Activated gamma-delta T cell (primary cell): ENCODE measurements around the gene ZNF292.
A peak's percentile ranks its signal among the peaks of the same experiment; 100 is the strongest.
"Not testable (repeated sequence)": the region's sequence is repeated elsewhere in the genome, so short reads cannot be mapped to it uniquely, and the experiment has no call there.

Experiments
- DNase-seq: peaks from one replicate; lab custom pipeline; 2025; lab: John Stamatoyannopoulos, UW
- total RNA-seq, 2 donors: gene quantifications; one replicate each; lab custom pipeline; 2026; lab: John Stamatoyannopoulos, UW

Gene ZNF292
- 182 to 216 reads per million in 2 donors for total RNA-seq

DNA sequence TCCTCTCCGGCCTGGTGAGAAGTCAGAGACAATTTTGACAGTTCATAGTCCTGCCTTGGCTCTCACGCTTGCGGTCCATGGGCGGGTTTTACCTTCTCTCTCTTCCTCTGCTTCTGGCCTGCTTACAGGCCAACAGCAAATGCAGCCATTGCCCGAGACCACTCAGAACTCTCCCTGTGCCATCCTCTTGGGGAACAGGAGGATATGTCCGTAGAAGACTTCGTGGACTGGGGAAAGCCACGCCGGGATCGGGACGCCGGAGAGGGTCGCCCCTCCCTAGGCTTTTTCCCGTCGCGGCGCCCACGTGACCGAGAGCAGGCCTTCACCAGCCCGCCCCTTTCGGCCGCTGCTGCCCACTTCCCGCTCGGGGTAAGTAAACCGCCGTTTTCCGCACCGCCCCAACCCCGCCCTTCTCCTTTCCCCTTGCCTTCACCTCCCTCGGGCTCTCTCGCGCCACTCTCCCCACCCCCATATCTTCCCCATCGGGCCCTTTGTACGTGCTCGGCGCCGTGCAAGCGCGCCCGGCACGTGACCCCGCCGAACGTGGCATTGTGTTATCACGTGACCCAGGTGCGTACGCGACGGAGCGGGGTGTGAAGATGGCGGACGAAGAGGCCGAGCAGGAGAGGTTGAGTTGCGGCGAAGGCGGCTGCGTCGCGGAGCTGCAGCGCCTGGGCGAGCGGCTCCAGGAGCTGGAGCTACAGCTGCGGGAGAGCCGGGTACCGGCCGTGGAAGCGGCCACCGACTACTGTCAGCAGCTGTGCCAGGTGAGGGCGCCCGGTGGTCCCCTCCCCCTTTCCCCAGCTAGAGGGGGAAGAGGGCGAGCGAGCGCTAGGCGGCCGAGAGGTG lies at the start of gene ZNF292:
Gene ZNF292, plus strand, starts transcription at position 573 of the 849 bp plus-strand sequence. Its CDS starts 27 bp downstream, at position 600.
- peak; percentile 86 for DNase-seq

DNA sequence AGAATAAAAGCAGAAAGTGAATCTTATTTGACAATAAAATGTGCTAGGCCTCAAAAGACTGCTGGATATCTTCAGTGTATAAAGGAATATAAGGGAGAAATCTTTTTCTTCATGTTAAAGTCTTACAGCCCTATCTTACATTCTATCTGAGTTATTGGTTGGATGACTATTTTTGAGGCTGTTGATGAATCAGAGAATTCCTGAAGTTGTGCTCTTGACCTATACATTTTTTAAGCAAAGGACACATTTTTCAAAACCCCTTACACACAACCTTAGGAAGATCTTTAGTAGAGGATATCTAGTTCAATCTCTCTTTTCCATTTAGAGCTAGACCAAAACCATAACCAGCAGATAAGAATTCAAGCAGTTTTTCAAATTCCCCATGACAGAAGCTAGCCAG lies 49.5 kb upstream of the ZNF292 start:
- no peak for DNase-seq

GRCh38 chr6:87110636-87111035 lies 44.7 kb upstream of the ZNF292 start:
- DNase-seq, result no peak

DNA sequence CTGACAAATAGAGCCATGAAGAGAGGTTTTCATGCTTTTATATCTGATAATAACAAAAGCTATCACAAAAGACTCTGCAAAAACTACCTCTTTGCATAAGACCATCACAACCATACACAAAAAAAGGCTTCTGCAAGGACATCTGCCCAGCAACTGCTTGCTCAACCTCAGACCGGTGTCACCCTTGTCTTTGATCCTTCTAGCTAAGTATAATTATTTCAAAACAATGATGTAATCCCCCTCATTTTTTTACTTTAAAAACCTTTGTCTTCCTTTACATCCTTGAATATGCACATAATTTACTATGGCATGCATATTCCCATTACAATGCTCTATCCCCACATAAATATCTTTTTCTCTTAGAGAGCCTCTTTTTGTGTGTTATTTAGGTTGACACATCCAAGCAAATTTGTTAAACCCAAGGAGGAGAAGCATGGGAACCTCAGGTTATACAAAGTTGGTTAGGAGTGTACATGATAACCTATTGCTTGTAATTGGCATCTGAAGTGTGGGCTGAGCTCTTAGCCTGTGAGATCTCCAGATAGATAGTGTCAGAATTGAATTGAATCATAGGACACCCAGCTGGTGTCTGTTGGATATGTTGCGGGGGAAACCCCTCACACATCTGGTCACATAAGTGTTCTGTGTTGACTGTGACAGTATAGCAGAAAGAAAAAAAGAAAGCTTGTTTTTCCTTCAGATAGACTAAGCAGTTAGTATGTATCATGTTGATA lies 39.8 kb upstream of the ZNF292 start:
- DNase-seq, result no peak

DNA sequence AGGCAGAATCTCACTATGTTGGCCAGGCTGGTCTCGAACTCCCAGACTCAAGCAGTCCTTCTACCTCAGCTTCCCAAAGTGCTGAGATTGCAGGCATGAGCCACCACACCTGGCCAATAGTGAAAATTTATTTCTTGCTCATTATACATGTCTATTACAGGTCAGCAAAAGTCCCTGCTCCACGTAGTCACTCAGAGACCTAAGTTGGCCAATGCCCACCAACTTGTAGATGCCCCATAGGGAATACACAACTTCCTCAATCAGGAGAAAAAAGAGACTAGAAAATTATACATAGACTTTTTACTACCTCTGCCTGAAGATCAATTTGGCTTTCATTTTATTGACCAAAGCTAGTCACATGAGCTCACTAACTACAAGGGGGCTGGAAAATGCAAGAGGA lies 38.4 kb upstream of the ZNF292 start:
- DNase-seq, result no peak

- DNase-seq, result no peak
Measured at GRCh38 chr6:87118054-87118453, 37.3 kb upstream of the ZNF292 start.

GRCh38 chr6:87122477-87122876 lies 32.9 kb upstream of the ZNF292 start:
- DNase-seq, result peak; percentile 10

GRCh38 chr6:87124074-87124473 lies 31.3 kb upstream of the ZNF292 start:
- no peak for DNase-seq

DNA sequence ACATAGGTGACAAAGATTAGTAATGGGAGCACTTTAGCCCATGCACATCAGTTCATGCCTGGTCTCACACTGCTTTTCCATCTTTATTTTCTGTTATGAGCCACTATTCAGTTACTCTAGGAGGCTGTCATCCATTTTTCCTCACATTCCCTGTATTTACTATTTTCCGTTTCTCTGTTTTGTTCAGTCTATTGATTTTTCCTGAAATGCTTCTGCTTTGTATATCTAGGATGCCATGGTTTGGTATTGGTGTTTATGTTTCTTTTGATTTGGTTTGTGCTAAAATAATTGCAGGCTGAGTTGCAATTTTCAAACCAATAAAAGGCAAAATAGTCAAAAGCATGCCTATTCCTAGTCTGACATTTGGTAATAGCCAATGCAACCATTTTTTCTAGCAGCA lies 28.9 kb upstream of the ZNF292 start:
- DNase-seq, result no peak

DNA sequence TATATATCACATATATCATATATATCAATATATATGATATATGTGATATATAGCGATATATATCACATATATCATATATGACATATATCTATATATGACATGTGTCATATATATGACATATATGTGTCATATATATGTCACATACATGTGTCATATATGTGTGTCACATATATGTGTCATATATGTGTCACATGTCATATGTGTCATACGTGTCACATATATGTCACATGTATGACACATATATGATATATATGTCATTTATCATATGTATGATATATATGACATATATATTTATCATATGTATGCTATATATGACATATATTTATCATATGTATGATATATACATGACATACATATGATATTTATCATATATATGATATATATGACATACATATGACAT lies 27.6 kb upstream of the ZNF292 start:
- DNase-seq, result no peak

DNA sequence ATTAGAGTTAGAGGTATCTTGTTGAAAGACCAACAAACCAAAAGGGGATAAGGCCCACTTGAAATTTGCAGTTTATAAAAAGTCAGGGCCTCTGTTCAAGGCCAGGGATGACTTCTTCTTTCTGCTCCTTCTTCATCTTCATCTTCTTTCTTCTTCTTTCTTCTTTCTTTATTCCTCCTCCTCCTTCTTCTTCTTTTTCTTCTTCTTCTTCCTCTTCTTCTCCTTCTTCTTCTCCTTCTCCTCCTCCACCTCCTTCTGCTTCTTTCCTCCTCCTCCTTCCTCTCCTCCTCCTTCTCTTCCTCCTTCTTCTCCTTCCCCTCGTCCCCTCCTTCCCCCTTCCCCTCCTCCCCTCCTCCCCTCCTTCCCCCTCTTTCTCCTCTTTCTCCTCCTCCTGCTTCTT lies 18.4 kb upstream of the ZNF292 start:
- no peak for DNase-seq

GRCh38 chr6:87139236-87139635 lies 16.1 kb upstream of the ZNF292 start:
- DNase-seq, result no peak

DNA sequence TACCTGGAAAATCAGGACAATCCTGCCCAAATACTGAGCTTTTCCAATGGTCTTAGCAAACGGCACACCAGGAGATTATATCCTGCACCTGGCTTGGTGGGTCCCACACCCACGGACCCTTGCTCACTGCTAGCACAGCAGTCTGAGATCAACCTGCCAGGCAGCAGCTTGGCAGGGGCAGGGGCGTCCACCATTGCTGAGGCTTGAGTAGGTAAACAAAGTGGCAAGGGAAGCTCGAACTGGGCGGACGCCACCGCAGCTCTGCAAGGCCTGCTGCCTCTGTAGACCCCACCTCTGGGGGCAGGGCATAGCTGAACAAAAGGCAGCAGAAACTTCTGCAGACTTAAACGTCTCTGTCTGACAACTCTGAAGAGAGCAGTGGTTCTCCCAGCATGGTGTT lies 15.4 kb upstream of the ZNF292 start:
- not testable (repeated sequence) for DNase-seq

- DNase-seq, result no peak
Measured at GRCh38 chr6:87146363-87146762, 9.0 kb upstream of the ZNF292 start.

GRCh38 chr6:87150406-87150805 lies 5.0 kb upstream of the ZNF292 start:
- DNase-seq, result no peak

GRCh38 chr6:87151471-87151780 lies 3.9 kb upstream of the ZNF292 start:
- no peak for DNase-seq

GRCh38 chr6:87151781-87152525 lies 3.4 kb upstream of the ZNF292 start:
- DNase-seq, result peak; percentile 43

- DNase-seq, result no peak
Measured at GRCh38 chr6:87152526-87152955, 2.8 kb upstream of the ZNF292 start.

DNA sequence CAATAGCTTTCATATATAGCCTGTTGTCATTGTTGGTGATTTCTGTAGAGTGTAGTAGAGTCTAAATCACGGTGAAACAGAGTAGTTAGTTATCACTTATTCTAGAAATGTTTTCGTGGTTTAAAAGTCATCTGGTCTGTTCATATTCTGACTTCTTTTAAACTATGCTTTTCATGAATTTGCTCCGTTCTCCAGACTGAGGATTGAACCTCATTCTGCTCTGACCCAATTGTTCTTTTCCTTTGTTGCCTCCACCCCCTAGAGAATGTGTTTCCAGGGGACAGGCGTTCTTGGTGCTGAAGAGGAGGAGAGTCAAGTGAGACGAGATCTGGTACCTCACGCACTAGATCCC lies 748 bp upstream of the ZNF292 start:
- DNase-seq, result no peak

DNA sequence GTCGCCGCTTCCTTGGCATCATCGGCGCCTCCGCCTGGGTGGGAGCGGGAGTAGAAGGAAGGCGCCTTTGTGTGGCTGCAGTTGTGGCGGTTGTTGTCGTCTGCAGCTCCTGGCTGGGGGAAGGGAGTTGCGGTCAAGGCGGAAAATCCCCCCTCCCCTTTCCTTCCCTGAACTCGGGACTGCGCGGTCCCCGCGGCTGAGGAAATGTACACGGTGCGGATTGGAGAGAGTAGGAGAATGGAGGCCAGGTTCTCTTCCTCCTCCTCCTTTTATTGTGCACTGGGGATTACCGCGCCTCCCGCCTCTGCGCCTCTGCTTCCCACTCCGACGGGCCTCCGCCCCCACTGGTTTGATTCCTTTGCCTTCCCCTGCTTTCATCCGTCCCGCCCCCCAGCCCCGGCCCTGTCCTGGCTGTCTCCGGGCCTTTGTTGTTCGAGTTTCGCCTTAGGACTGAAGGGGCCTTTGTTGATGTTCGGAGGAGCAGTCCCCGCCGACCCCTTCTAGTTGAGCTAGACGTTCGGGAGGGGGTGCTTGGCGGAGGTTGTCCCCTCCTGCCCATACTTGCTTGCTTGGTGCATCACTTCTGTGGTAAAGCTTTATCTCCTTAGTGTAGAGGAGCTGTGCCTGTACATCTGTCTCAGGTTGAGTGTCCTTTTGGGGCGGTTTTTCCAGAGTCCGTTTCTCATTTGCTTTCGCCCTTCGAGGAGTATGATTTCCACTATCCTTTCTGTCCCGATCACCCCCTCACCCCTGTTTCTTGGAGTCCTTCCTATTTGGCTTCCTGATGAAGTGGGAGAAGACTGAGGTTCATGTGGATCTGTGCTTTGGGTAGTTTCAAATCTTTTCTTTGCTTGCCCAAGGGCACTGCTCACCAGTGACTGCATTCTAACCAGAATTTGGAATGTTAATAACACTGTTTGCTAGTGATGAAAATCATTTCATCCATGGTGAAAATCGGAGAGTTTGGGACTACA lies 764 bp downstream of the ZNF292 start:
- peak; percentile 45 for DNase-seq

DNA sequence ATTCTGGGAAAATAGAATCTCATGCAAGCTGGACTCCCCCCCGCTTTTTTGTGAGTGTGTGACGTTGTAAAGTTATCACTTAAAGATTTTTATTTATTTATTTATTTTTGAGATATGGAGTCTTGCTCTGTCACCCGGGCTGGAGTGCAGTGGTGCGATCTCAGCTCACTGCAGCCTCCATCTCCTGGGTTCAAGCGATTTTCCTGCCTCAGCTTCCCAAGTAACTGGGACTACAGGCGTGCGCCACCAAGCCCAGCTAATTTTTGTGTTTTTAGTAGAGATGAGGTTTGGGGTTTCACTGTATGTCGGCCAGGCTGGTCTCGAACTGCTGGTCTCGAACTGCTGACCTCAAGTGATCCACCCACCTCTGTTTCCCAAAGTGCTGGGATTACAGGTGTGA lies 2.2 kb downstream of the ZNF292 start:
- DNase-seq, result not testable (repeated sequence)
